ENCODE data around the gene SECTM1. TPM values are rescaled to one million over a fixed set of nuclear protein-coding genes. Genes with fewer than 3 reads are reported as not detected.
A peak's percentile ranks its signal among the peaks of the same experiment; 100 is the strongest.
"Not testable (repeated sequence)": the region's sequence is repeated elsewhere in the genome, so short reads cannot be mapped to it uniquely, and the experiment has no call there.

Gene SECTM1
- total RNA-seq = 1 to 10 TPM; 5.3 to 6.1 TPM
- 1 to 10 TPM; 2.2 to 4.3 TPM for polyA plus RNA-seq

- DNase-seq = peak in 1 of 5 donors; percentile 40
- peak within 1 kb of the TSS; percentile 35 to 99 (median 98) for H3K27ac Mint-ChIP-seq
- H3K4me1 Mint-ChIP-seq = peaks cover 13 to 29% (median 19%) of the 10 kb centered on the region in 4 donors
- H3K9me3 Mint-ChIP-seq = no peaks in the 10 kb centered on the region
- peak within 1 kb of the TSS; percentile 52 for H3K27ac ChIP-seq (ENCODE audit: low read depth, low read length)
- ChIA-PET POLR2A (ENCODE audit: partially characterized antibody) (interaction anchor here (0.9 to 4.2 kb wide), 11 partner anchors 11 to 631 kb away, joined by 3 to 37 read pairs (median 4); partner anchors contain the start of genes CD7 and MRPL12), CTCF (ENCODE audit: partially characterized antibody) (interaction anchor here (1.1 to 1.6 kb wide), 4 partner anchors 12 to 97 kb away, joined by 3 to 8 read pairs (median 4); no protein-coding TSS in a partner anchor)
- H3K9me3 ChIP-seq (ENCODE audit: control insufficient read depth in 1 of 2, low read length in 2 of 2) = no peaks in the 10 kb centered on the region
- H3K36me3 Mint-ChIP-seq = peaks cover 0 to 4% of the 10 kb centered on the region in 2 donors
- intact Hi-C loops (cut with micrococcal nuclease) = no loop called here
- H3K4me1 ChIP-seq (ENCODE audit: insufficient read depth, low read length) = peaks cover 24% of the 10 kb centered on the region
- H3K27me3 ChIP-seq (ENCODE audit: insufficient read depth, low read length) = no peaks in the 10 kb centered on the region
- H3K4me3 ChIP-seq (ENCODE audit: low read length in 2 of 2) = peak within 1 kb of the TSS; percentile 58 to 73
- peaks cover 0 to 2% of the 10 kb centered on the region in 2 donors for H3K27me3 Mint-ChIP-seq
- peak within 1 kb of the TSS; percentile 96 to 100 (median 99) for H3K4me3 Mint-ChIP-seq
- H3K36me3 ChIP-seq (ENCODE audit: insufficient read depth, low read length) = no peaks in the 10 kb centered on the region
These were observed at the start of gene SECTM1 for GRCh38 chr17:82333279-82334171. Gene SECTM1, minus strand, starts transcription at chr17:82333766. Its CDS starts 6,526 bp downstream, at chr17:82327240.

- intact Hi-C loops (cut with micrococcal nuclease) = no loop called here
- Mint-ChIP-seq H3K4me3 (no peak overlapping the region), H3K36me3 (no peaks in the 10 kb centered on the region), H3K27me3 (peaks cover 17 to 19% of the 10 kb centered on the region in 2 donors), H3K9me3 (no peaks in the 10 kb centered on the region), H3K27ac (no peak overlapping the region), H3K4me1 (peaks cover 4 to 14% (median 7%) of the 10 kb centered on the region in 4 donors)
- no peak overlapping the region for H3K4me3 ChIP-seq (ENCODE audit: low read length in 2 of 2)
- ChIA-PET POLR2A (ENCODE audit: partially characterized antibody) (no interaction called here), CTCF (ENCODE audit: partially characterized antibody) (no interaction called here)
- no peaks in the 10 kb centered on the region for H3K27me3 ChIP-seq (ENCODE audit: insufficient read depth, low read length)
- H3K36me3 ChIP-seq (ENCODE audit: insufficient read depth, low read length) = no peaks in the 10 kb centered on the region
- H3K27ac ChIP-seq (ENCODE audit: low read depth, low read length) = no peak overlapping the region
- DNase-seq = no peak
- no peaks in the 10 kb centered on the region for H3K9me3 ChIP-seq (ENCODE audit: control insufficient read depth in 1 of 2, low read length in 2 of 2)
- no peaks in the 10 kb centered on the region for H3K4me1 ChIP-seq (ENCODE audit: insufficient read depth, low read length)
These were observed 49.3 kb upstream of the SECTM1 start for GRCh38 chr17:82382933-82383255.

- H3K4me1 Mint-ChIP-seq; H3K36me3 Mint-ChIP-seq; intact Hi-C loops (cut with micrococcal nuclease); H3K4me3 ChIP-seq (ENCODE audit: low read length in 2 of 2); POLR2A ChIA-PET (ENCODE audit: partially characterized antibody); H3K4me1 ChIP-seq (ENCODE audit: insufficient read depth, low read length); H3K27me3 ChIP-seq (ENCODE audit: insufficient read depth, low read length); H3K27ac ChIP-seq (ENCODE audit: low read depth, low read length); H3K27ac Mint-ChIP-seq; H3K9me3 Mint-ChIP-seq; H3K4me3 Mint-ChIP-seq; H3K9me3 ChIP-seq (ENCODE audit: control insufficient read depth in 1 of 2, low read length in 2 of 2); H3K36me3 ChIP-seq (ENCODE audit: insufficient read depth, low read length); DNase-seq: not testable (repeated sequence)
- H3K27me3 Mint-ChIP-seq = peaks cover 16 to 17% of the 10 kb centered on the region in 2 donors
- CTCF ChIA-PET (ENCODE audit: partially characterized antibody) = interaction anchor here (0.6 to 0.7 kb wide), 2 partner anchors 110 to 260 kb away, joined by 3 read pairs; no protein-coding TSS in a partner anchor
These were observed 48.8 kb upstream of the SECTM1 start for GRCh38 chr17:82382220-82382932.

GRCh38 chr17:82381703-82382009, 48.1 kb upstream of the SECTM1 start:
- H3K27ac ChIP-seq (ENCODE audit: low read depth, low read length); H3K4me1 ChIP-seq (ENCODE audit: insufficient read depth, low read length); DNase-seq; intact Hi-C loops (cut with micrococcal nuclease); H3K9me3 Mint-ChIP-seq; H3K36me3 Mint-ChIP-seq; H3K4me3 ChIP-seq (ENCODE audit: low read length in 2 of 2); H3K4me1 Mint-ChIP-seq; H3K4me3 Mint-ChIP-seq; H3K9me3 ChIP-seq (ENCODE audit: control insufficient read depth in 1 of 2, low read length in 2 of 2); H3K36me3 ChIP-seq (ENCODE audit: insufficient read depth, low read length); POLR2A ChIA-PET (ENCODE audit: partially characterized antibody); H3K27me3 ChIP-seq (ENCODE audit: insufficient read depth, low read length): not testable (repeated sequence)
- CTCF ChIA-PET (ENCODE audit: partially characterized antibody) = interaction anchor here (0.6 kb wide), 1 partner anchor 111 kb away, joined by 3 read pairs; no protein-coding TSS in a partner anchor
- Mint-ChIP-seq H3K27me3 (peaks cover 17 to 18% of the 10 kb centered on the region in 2 donors), H3K27ac (peak overlapping the region in 1 of 7 donors; percentile 15)

GRCh38 chr17:82380860-82381702, 47.5 kb upstream of the SECTM1 start:
- Mint-ChIP-seq H3K4me3 (no peak overlapping the region), H3K4me1 (peaks cover 4 to 9% (median 6%) of the 10 kb centered on the region in 4 donors), H3K27ac (peak overlapping the region in 1 of 7 donors; percentile 72), H3K9me3 (no peaks in the 10 kb centered on the region), H3K36me3 (no peaks in the 10 kb centered on the region), H3K27me3 (peaks cover 18 to 19% of the 10 kb centered on the region in 2 donors)
- intact Hi-C loops (cut with micrococcal nuclease) = no loop called here
- ChIA-PET POLR2A (ENCODE audit: partially characterized antibody) (interaction anchor here (0.6 kb wide), 1 partner anchor 178 kb away, joined by 3 read pairs; no protein-coding TSS in a partner anchor), CTCF (ENCODE audit: partially characterized antibody) (no interaction called here)
- Histone ChIP-seq H3K4me1 (ENCODE audit: insufficient read depth, low read length) (no peaks in the 10 kb centered on the region), H3K36me3 (ENCODE audit: insufficient read depth, low read length) (no peaks in the 10 kb centered on the region), H3K9me3 (ENCODE audit: control insufficient read depth in 1 of 2, low read length in 2 of 2) (no peaks in the 10 kb centered on the region), H3K27me3 (ENCODE audit: insufficient read depth, low read length) (no peaks in the 10 kb centered on the region), H3K27ac (ENCODE audit: low read depth, low read length) (no peak overlapping the region), H3K4me3 (ENCODE audit: low read length in 2 of 2) (no peak overlapping the region)
- DNase-seq = no peak

- CTCF ChIA-PET (ENCODE audit: partially characterized antibody) = interaction anchor here (0.7 kb wide), 1 partner anchor 170 kb away, joined by 3 read pairs; no protein-coding TSS in a partner anchor
- intact Hi-C loops (cut with micrococcal nuclease) = no loop called here
These were observed 45.1 kb upstream of the SECTM1 start for GRCh38 chr17:82378741-82379021.

More at GRCh38 chr17:82378741-82379021, 45.1 kb upstream of the SECTM1 start:
- Mint-ChIP-seq H3K9me3 (no peaks in the 10 kb centered on the region), H3K36me3 (no peaks in the 10 kb centered on the region), H3K27ac (no peak overlapping the region), H3K4me3 (no peak overlapping the region), H3K27me3 (peaks cover 19 to 22% of the 10 kb centered on the region in 2 donors), H3K4me1 (peaks cover 4 to 9% (median 6%) of the 10 kb centered on the region in 4 donors)
- POLR2A ChIA-PET (ENCODE audit: partially characterized antibody) = no interaction called here
- no peak overlapping the region for H3K27ac ChIP-seq (ENCODE audit: low read depth, low read length)
- no peak overlapping the region for H3K4me3 ChIP-seq (ENCODE audit: low read length in 2 of 2)
- H3K27me3 ChIP-seq (ENCODE audit: insufficient read depth, low read length) = no peaks in the 10 kb centered on the region
- DNase-seq = no peak
- H3K9me3 ChIP-seq (ENCODE audit: control insufficient read depth in 1 of 2, low read length in 2 of 2) = no peaks in the 10 kb centered on the region
- H3K4me1 ChIP-seq (ENCODE audit: insufficient read depth, low read length) = no peaks in the 10 kb centered on the region
- H3K36me3 ChIP-seq (ENCODE audit: insufficient read depth, low read length) = no peaks in the 10 kb centered on the region
